Endothelial cell of umbilical vein (primary cell): Measurements from ENCODE around the gene SECISBP2. TPM values are rescaled to one million over a fixed set of nuclear protein-coding genes. Genes with fewer than 3 reads are reported as not detected.

Experiments used
- BruUV-seq: library from RNA; stranded (reverse); fragments of 400-500 nt; replicated peaks from 2 replicates; lab custom pipeline; 2021; lab: Mats Ljungman, UMichigan
- CTCF ChIA-PET: fragments of 300-600, 350-600 bp; sonication (Branson Sonifier 250); formaldehyde crosslinking; loops from one replicate; lab custom pipeline; 2021; ENCODE audit warnings: antibody characterized with exemption, inconsistent platforms; lab: Charles Lee
- POLR2A ChIA-PET: fragments of 300-600, 350-600 bp; sonication (Branson Sonifier 250); formaldehyde crosslinking; loops from one replicate; lab custom pipeline; 2021; ENCODE audit warnings: antibody characterized with exemption, inconsistent platforms; lab: Charles Lee
- DNase-seq: peaks from one replicate; pipeline ENCODE4 v3.0.0-alpha.2; 2011; ENCODE audit warnings: low read depth, low spot score
- FAIRE-seq: peaks from 2 replicates; lab custom pipeline; 2011; peaks lifted over from hg19 to GRCh38; lab: Jason Lieb, UNC
- H2AFZ ChIP-seq: 2 replicates; pipeline ENCODE4 v1.6.0; 2012; ENCODE audit warnings: low read depth, low read length, control low read depth, inconsistent platforms
- H3K27ac ChIP-seq: 2 replicates; pipeline ENCODE4 v1.5.1; 2011; ENCODE audit warnings: low read depth, mild to moderate bottlenecking, control low read depth, low read length, moderate library complexity; ENCODE audit not compliant: insufficient read depth
- H3K27me3 ChIP-seq, 2 experiments: 2 replicates each; pipeline versions ENCODE4 v1.6.0 to v1.6.1; 2011; ENCODE audit warnings: low read length in 2 of 2, mixed read lengths in 1 of 2; ENCODE audit not compliant: control insufficient read depth in 2 of 2, insufficient read depth in 2 of 2
- H3K36me3 ChIP-seq, 2 experiments: 2 replicates in 1 of 2; 3 replicates in 1 of 2; pipeline ENCODE4 v1.5.1; 2011; ENCODE audit warnings: low read length in 2 of 2, mild to moderate bottlenecking in 1 of 2, moderate library complexity in 1 of 2; ENCODE audit not compliant: control insufficient read depth in 2 of 2, insufficient read depth in 2 of 2; ENCODE audit errors: extremely low read depth in 1 of 2
- H3K4me1 ChIP-seq: 3 replicates; pipeline ENCODE4 v1.5.1; 2011; ENCODE audit warnings: mild to moderate bottlenecking, low read length; ENCODE audit not compliant: control insufficient read depth, insufficient read depth; ENCODE audit errors: extremely low read depth
- H3K4me2 ChIP-seq: 2 replicates; pipeline ENCODE4 v1.6.1; 2011; ENCODE audit warnings: low read length, control low read depth, mixed read lengths; ENCODE audit not compliant: insufficient read depth
- H3K4me3 ChIP-seq, 3 experiments: fragments of 200-600 bp in 1 of 3; sonication (generic), shearing (Covaris generic) in 1 of 3; replicated peaks in 1 of 3; 2 replicates each; pipeline ENCODE4 v1.5.1; 2011 to 2016; ENCODE audit warnings: control low read depth in 3 of 3, low read length in 3 of 3, mild to moderate bottlenecking in 2 of 3, inconsistent platforms in 1 of 3, low read depth in 1 of 3, moderate library complexity in 1 of 3; ENCODE audit not compliant: insufficient read depth in 1 of 3
- H3K79me2 ChIP-seq: 2 replicates; pipeline ENCODE4 v1.6.0; 2012; ENCODE audit warnings: low read length, inconsistent platforms; ENCODE audit not compliant: control insufficient read depth, insufficient read depth
- H3K9ac ChIP-seq: replicated peaks from 2 replicates; pipeline ENCODE3; 2011; ENCODE audit warnings: low read length, control low read depth; ENCODE audit not compliant: insufficient read depth; ENCODE audit errors: extremely low read depth
- H3K9me1 ChIP-seq: replicated peaks from 3 replicates; pipeline ENCODE4 v1.6.0; 2011; ENCODE audit warnings: mild to moderate bottlenecking, low read length; ENCODE audit not compliant: control insufficient read depth, insufficient read depth; ENCODE audit errors: extremely low read depth
- H3K9me3 ChIP-seq: replicated peaks from 2 replicates; pipeline ENCODE4 v1.5.1; 2012; ENCODE audit warnings: low read length, inconsistent platforms; ENCODE audit not compliant: control insufficient read depth, insufficient read depth
- H4K20me1 ChIP-seq: replicated peaks from 2 replicates; pipeline ENCODE3; 2011; ENCODE audit warnings: mild to moderate bottlenecking, low read length; ENCODE audit not compliant: control insufficient read depth, insufficient read depth; ENCODE audit errors: extremely low read depth
- CTCF ChIP-seq, 2 donors: IDR thresholded peaks; 1 replicate in 1 of 2; 2 replicates in 1 of 2; pipeline ENCODE4 v1.5.1; 2011; ENCODE audit warnings: low read length in 2 of 2, mild to moderate bottlenecking in 2 of 2, moderate library complexity in 2 of 2, control low read depth in 1 of 2, inconsistent platforms in 1 of 2, low read depth in 1 of 2; ENCODE audit not compliant: insufficient read depth in 1 of 2; ENCODE audit errors: extremely low read depth in 1 of 2
- EZH2 ChIP-seq: IDR thresholded peaks from 2 replicates; pipeline ENCODE4 v1.6.1; 2012; ENCODE audit warnings: borderline replicate concordance, low read depth, mild to moderate bottlenecking, moderate library complexity, low read length, inconsistent platforms; ENCODE audit not compliant: severe bottlenecking
- FOS ChIP-seq: IDR thresholded peaks from 2 replicates; pipeline ENCODE4 v1.6.1; 2011; ENCODE audit warnings: mild to moderate bottlenecking, low read length, moderate library complexity, borderline replicate concordance; ENCODE audit not compliant: insufficient read depth
- GATA2 ChIP-seq: IDR thresholded peaks from 2 replicates; pipeline ENCODE4 v1.7.0; 2011; ENCODE audit warnings: low read depth, mild to moderate bottlenecking, moderate library complexity, mixed read lengths, low read length; ENCODE audit not compliant: insufficient read length, insufficient read depth
- MYC ChIP-seq: IDR thresholded peaks from one replicate; pipeline ENCODE4 v1.6.1; 2011; ENCODE audit warnings: mild to moderate bottlenecking, low read depth, low read length
- POLR2A ChIP-seq: IDR thresholded peaks from 2 replicates; pipeline ENCODE4 v1.6.1; 2012; ENCODE audit warnings: low read depth, mild to moderate bottlenecking, control low read depth, low read length
- POLR2AphosphoS5 ChIP-seq: IDR thresholded peaks from 2 replicates; pipeline ENCODE4 v1.6.1; 2012; ENCODE audit warnings: low read depth, mild to moderate bottlenecking, control low read depth, low read length, moderate library complexity; ENCODE audit not compliant: insufficient read depth
- dilution Hi-C: fragments of 300-500 bp; cut with MboI; formaldehyde crosslinking; loops from one replicate; pipeline ENCODE4 v1.15.0; 2019; ENCODE audit warnings: low sequenced_read_pairs; ENCODE audit not compliant: extremely low pct_ligation_motif_present
- intact Hi-C: fragments of 100-400 bp; cut with micrococcal nuclease; formaldehyde crosslinking; loops from one replicate; pipeline ENCODE4 v1.10.0; 2022
- polyA plus RNA-seq, 4 experiments: library from polyadenylated mRNA; depleted of rRNA in 3 of 4; stranded (reverse) in 3 of 4; unstranded in 1 of 4; fragments of >200 nt; gene quantifications; 2 replicates each; pipeline versions ENCODE4 v1.2.1 to v1.2.3, GENCODE V29; 2011 to 2012; ENCODE audit warnings: missing spikeins in 1 of 4
- total RNA-seq: library from RNA; stranded (reverse); gene quantifications from 2 replicates; pipeline ENCODE4 v1.2.3, GENCODE V29; 2021
- TF ChIP-seq, protein P1 (sequence below): IDR thresholded peaks from 2 replicates; pipeline ENCODE4 v1.6.1; 2011; ENCODE audit not compliant: insufficient read depth, insufficient read length

The SECISBP2 gene
- total and polyA plus RNA-seq, 2 donors (not counting 3 experiments of a cell fraction or from before 2014, with no cell fraction given): 22.7 to 36.3 TPM

- no peak overlapping the region for H3K4me2 ChIP-seq
- no peaks in the 10 kb centered on the region for H3K4me1 ChIP-seq
- no peak overlapping the region for H3K9ac ChIP-seq
- no TSS peak for BruUV-seq
- no peak for TF ChIP-seq EZH2
- TF ChIP-seq POLR2AphosphoS5: no peak
- no peak for TF ChIP-seq CTCF (IDR thresholded peaks at IDR 0.05; ENCODE audit: extremely low read depth in 1 of 2, insufficient read depth in 1 of 2, low read depth in 1 of 2, low read length in 2 of 2)
- TF ChIP-seq MYC: no peak
- no peak for TF ChIP-seq POLR2A
- TF ChIP-seq, protein P1, sequence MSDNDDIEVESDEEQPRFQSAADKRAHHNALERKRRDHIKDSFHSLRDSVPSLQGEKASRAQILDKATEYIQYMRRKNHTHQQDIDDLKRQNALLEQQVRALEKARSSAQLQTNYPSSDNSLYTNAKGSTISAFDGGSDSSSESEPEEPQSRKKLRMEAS: no peak
- TF ChIP-seq GATA2: no peak
- no peak for TF ChIP-seq FOS
- intact Hi-C loops: no loop called here
- CTCF ChIA-PET: interaction anchor here (0.8 to 1.9 kb wide), 2 partner anchors 13 to 204 kb away, joined by 3 to 6 read pairs; no protein-coding TSS in a partner anchor
- no peaks in the 10 kb centered on the region for H3K27me3 ChIP-seq
- peaks cover 18 to 30% of the 10 kb centered on the region in 2 experiments for H3K36me3 ChIP-seq
- no peaks in the 10 kb centered on the region for H4K20me1 ChIP-seq
- DNase-seq (no peak), FAIRE-seq (no peak)
- dilution Hi-C loops: no loop called here
- H2AFZ ChIP-seq: no peak overlapping the region
- POLR2A ChIA-PET: no interaction called here
- H3K9me3 ChIP-seq: no peaks in the 10 kb centered on the region
- H3K27ac ChIP-seq: no peak overlapping the region
- no peaks in the 10 kb centered on the region for H3K9me1 ChIP-seq
- no peak overlapping the region for H3K4me3 ChIP-seq
- no peaks in the 10 kb centered on the region for H3K79me2 ChIP-seq
Observed at GRCh38 chr9:89345476-89345875, 27.2 kb downstream of the SECISBP2 start.
